ELF-1 (cell line): Measurements from ENCODE around the gene ZBTB7A.

ENCODE experiments used
- DNase-seq: peaks from one replicate; pipeline ENCODE4 v3.0.0-alpha.2; 2016; ENCODE audit warnings: low read depth, low spot score

The ZBTB7A gene

DNA sequence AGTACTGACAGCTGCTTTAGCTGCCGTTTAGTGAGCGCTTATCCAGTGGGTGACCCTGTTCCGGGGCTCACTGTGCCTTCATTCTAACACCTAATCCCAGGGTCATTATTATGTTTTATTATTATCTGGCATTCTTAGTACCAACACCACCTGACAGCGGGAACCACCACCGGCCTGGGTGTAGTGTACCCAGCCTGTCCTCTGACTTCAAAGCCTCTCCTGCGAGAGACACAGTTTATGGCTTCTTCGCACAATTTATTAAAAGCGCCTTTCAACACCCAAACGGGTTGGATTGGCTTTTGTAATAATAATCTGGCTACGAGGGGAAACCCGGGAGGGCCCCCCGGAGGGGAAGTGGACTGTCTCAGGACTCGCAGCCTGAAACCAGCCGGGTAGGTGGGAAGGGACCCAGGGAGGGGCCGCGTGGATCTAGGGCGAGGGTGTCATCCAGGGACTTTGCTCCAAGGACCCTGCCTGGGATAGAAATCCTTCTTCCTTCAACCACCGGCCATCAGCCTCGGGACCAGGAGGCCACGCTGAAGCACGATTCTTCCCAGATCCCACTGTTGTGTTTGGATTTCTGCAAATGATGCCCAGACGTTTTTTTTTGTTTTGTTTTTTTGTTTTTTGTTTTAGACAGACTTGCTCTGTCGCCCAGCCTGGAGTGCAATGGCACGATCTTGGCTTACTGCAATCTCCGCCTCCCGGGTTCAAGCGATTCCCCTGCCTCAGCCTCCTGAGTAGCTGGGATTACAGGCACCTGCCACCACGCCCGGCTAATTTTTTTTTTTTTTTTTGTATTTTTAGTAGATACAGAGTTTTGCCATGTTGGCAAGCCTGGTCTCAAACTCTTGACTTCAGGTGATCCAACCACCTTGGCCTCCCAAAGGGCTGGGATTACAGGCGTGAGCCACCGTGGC lies 1.6 kb upstream of the ZBTB7A start:
- DNase-seq, result no peak

- no peak for DNase-seq
Measured at GRCh38 chr19:4067396-4068046, 822 bp upstream of the ZBTB7A start.

GRCh38 chr19:4066176-4066606 lies 508 bp downstream of the ZBTB7A start:
- no peak for DNase-seq

GRCh38 chr19:4065430-4066175 lies 1.1 kb downstream of the ZBTB7A start:
- peak; percentile 94 for DNase-seq

- DNase-seq, result no peak
Measured at GRCh38 chr19:4064496-4065260, 2.0 kb downstream of the ZBTB7A start.

DNA sequence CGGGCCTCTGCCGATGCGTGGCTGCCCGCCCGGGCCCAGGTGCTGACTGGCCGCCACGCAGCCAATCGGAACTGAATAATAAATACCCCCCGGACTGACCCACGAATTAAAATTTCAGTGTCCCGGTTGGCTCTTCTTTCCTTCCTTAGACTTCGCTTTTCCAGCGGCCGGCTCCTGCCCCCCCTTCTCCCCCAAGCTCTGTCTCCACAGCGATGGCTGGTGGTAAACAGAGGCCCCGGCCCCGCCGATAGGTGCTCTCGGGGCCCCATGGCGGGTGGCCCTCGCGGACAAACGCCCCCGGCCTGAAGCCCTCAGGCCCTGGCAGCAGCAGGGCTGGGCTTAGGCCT lies 2.6 kb downstream of the ZBTB7A start:
- no peak for DNase-seq

- peak; percentile 59 for DNase-seq
Measured at GRCh38 chr19:4063369-4064148, 3.1 kb downstream of the ZBTB7A start.

DNA sequence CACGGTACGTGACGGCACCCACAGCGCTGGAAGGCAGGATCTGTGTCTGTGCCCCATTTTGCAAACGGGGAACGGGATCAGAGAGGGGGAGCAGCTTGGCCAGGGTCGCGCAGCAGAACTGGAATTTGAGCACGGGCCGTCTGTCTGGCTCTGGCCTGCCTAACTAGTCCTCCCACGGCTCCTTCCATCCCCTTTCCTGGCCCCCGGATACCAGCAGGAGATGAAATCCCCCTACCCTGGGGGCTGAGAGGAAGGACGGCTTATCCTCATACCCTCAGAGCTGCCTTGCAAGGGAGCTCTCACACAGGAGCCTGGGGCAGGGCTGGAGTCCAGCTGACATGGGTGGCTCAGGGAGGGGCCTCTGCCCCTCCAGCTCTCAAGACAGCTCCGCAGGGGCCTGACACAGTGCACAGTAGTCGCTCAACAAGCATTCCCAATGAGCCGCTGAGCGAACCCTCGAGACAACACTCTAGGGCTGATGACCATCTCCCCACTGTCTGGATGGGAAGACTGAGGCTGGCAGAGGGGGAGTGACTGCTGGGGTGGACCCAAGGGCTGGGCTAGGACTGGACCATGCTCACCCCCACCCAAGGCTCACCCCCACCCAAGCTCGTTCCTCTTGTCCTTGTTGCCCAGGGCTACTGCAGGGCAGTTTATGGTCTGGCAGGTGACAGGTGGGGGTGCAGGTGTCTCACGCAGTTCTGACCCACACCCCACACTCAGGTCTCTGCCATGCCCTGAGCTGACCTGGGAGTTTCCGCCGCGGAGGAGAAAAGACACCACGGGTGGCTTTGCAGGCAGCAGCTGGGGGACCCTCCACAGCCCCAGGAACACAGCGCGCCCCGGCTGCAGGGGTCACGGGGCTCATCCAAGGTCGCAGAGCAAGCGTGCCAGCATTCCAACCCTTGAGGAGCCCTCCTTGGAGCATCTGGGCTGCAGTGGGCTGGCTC lies 4.0 kb downstream of the ZBTB7A start:
- DNase-seq, result peak; percentile 84

GRCh38 chr19:4061683-4062418 lies 4.8 kb downstream of the ZBTB7A start:
- peak; percentile 87 for DNase-seq

DNA sequence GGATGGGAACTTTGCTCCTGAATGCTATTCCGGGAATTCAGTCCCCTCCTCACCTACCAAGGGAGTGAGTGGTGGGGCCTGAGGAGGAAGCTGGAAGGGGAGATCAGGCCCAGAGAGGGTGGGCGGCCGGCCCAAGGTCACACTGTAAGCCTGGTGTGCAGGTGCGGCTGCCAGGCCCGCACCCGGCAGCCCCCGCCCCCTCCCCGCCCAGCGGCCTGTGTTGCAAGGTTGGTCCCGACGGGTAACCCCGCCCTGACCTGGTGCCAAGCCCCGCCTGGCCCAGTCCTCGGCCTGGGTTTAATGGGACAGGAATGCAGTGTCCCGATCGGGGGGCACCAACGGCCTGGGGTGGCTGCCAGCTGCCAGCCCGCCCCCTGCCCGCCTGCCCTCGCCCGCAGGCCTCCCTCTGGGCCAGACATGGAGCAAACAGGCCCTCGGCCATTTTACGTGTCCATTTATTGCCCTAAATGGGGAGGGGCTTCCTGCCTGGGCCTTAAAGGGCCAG lies 5.5 kb downstream of the ZBTB7A start:
- no peak for DNase-seq

DNA sequence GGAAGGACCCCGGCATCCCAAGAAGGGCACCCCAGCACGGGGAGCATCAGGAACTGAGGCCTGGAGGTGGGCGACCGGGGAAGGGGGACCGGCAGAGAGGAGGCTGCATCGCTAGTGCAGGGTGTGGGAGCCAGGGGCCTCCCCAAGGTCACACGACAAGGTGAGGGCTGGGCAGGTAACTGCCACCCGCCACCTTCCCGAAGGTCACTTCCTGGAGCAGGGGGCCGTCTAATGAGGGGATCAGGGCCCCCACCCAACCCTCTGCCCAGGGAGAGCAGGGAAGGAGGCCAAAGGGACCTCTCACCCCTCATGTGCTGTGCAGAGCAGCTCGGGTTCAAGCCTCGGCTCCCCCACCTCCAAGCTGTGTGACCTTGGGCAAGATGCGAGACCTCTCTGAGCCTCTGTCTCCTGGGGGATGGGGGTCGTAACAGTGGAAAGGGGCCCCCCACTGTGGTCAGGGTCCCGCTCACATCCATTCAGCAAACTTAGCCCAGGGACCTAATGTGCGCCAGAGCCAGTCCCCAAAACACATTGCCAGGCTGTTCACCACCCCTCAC lies 6.0 kb downstream of the ZBTB7A start:
- no peak for DNase-seq

DNA sequence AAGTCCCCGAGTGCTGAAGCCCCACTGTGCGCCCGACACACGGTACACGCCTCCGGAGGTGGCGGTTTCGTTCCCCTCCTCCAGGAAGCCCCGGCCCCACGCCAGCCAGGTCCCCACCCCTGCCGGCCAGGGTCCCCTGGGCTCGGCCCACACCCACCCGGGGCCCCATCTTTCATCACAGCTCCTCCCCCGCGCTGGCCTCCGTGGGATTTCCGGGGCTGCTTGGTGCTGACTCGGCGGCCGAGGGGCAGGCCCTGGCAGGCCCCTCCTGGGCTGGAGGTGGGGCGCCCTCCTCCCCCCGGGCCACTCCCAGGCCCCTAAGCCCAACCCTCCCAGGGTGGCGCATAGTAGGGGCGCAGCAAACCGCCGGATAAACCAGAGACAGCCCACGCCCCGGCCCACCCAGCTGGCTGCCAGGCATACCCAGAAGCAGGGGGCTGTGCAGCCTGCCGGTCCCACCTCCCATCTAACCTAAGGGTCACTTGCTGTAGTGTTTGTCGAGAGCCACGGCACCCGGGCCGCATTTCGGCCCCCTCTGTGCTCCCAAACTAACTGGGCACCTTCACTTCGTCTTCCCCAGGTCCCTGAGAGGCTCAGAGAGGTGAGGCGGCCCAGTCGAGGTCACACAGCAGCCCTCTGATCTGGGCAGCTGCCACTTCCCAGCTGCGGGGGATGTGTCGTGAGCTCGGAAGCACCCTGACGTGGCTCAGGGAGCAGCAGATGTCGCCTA lies 6.6 kb downstream of the ZBTB7A start:
- DNase-seq, result no peak

DNA sequence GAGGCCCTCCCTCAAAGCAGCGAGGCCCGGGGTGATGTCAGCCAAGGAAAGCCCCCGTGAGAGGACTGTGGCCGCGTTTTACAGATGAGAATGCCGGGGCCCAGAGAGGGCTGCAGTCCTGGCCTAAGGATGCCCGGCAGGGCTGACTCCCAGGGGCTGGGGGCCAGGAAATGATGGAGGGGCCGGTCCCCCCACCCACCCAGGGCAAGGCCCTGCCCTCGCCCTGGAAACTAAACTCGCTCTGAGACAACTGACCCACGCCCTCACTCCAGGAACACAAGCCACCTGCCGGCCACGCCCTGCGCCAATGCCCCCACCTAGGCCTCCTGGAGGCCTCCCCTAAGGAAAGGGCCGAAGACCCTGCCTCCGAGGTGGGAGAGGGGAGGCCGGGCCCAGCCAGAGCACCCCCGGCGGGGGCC lies 7.2 kb downstream of the ZBTB7A start:
- no peak for DNase-seq

DNA sequence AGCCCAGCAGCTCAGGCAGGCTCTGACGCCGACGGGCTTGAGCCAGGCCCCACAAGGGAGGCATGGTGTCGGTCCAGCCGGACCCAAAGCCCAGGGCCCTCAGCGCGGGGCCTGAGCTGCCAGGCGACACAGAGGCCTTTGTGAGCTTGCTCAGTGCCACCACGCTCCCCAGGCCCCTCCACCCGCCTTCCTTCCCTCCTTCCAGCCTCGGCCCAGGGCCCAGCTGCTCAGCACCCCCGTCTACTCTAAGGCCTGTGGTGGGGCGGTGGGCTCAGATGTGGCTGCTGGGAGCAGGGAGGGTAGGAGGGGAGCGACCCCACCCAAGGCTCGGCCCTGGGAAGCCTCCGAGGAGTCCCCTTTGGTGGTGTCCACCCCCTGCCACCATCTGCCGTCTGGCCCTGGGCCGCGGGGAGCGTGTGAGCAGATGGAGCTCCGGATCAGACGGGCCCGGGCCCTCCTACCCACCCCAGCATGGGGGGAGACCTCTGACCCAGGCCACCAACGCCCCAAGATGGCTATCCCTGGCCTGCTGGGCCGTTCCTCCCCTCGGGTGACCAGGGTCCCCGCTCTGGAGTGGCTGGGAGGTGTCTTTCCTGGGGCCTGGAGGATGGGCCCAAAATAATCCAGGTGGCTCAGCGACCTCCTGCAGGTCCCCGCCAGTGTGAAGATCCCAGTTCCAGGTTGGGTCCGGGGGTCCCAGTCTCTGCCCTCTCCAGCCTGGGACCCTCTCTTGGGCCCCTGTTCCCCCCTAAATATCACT lies 7.8 kb downstream of the ZBTB7A start:
- no peak for DNase-seq

DNA sequence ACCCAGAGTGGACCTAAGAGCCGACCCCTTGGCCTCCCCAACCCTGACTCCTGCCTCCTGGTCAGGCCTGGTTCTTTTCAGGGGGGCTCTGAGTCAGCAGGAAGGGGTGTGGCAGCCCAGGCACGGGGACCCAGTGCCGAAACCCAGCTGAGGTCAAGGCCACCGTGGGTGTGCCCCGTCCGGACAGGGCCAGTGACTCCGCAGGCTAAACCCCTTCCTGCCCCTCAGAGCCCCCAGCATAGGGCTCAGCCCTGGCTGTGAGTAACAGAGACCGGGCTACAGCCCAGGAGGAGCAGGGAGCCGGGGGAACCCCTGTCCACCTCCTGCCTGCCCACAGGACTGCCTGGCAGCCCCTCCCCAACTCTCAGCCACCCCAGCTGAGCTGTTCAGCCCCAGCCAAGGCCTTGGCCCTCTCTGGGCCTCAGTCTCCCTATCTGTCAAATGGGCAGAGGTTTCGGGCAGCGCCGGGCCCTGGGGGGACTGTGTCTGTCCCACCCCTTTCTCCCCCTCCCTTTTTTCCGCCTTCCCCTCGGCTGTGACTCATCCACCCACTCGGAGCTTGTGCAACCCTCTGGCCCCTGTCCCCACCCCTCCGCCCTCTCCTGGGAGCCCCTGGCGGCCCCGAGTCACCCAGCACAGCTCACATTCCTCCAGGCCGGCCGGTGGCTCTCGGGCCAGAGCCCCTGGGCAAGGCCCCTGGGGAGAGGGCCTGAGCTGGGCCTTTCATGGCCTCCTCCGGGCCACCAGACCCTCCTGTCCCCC lies 8.6 kb downstream of the ZBTB7A start:
- peak; percentile 77 for DNase-seq

GRCh38 chr19:4055209-4055552 lies 11.5 kb downstream of the ZBTB7A start:
- no peak for DNase-seq
